HUES6 (cell line): ENCODE data around the gene ZNF524.

ENCODE experiments used
- H3K27ac ChIP-seq: 2 replicates; pipeline ENCODE4 v1.7.0; 2013; ENCODE audit warnings: low read depth, mild to moderate bottlenecking, low read length, inconsistent platforms
- H3K27me3 ChIP-seq: 2 replicates; pipeline ENCODE4 v1.6.1; 2013; ENCODE audit warnings: low read length; ENCODE audit not compliant: control insufficient read depth, insufficient read depth
- H3K36me3 ChIP-seq: 2 replicates; pipeline ENCODE4 v1.6.1; 2013; ENCODE audit warnings: low read length; ENCODE audit not compliant: control insufficient read depth, insufficient read depth
- H3K4me1 ChIP-seq: 2 replicates; pipeline ENCODE4 v1.6.1; 2013; ENCODE audit warnings: low read length; ENCODE audit not compliant: control insufficient read depth, insufficient read depth
- H3K4me3 ChIP-seq: 2 replicates; pipeline ENCODE4 v1.5.1; 2013; ENCODE audit warnings: low read depth, low read length
- H3K9ac ChIP-seq: one replicate; pipeline ENCODE4 v1.6.1; 2013; ENCODE audit warnings: mild to moderate bottlenecking, low read length
- H3K9me3 ChIP-seq: 2 replicates; pipeline ENCODE4 v1.6.1; 2013; ENCODE audit warnings: low read depth, low read length; ENCODE audit not compliant: control insufficient read depth, insufficient read depth

ZNF524 gene

GRCh38 chr19:55621673-55622231 is 21.7 kb downstream of the ZNF524 start:
- Histone ChIP-seq H3K4me1 (no peaks in the 10 kb centered on the region; the same call in 1 of the 2 replicates), H3K9ac (no peak overlapping the region), H3K4me3 (no peak overlapping the region), H3K27me3 (no peaks in the 10 kb centered on the region), H3K9me3 (no peaks in the 10 kb centered on the region), H3K36me3 (peaks cover 25% of the 10 kb centered on the region), H3K27ac (no peak overlapping the region)

GRCh38 chr19:55622242-55622969 is 22.3 kb downstream of the ZNF524 start:
- no peaks in the 10 kb centered on the region for H3K27me3 ChIP-seq
- no peak overlapping the region for H3K27ac ChIP-seq
- no peaks in the 10 kb centered on the region for H3K9me3 ChIP-seq
- no peaks in the 10 kb centered on the region; the same call in 1 of the 2 replicates for H3K4me1 ChIP-seq
- H3K36me3 ChIP-seq: peaks cover 20% of the 10 kb centered on the region
- no peak overlapping the region for H3K4me3 ChIP-seq
- no peak overlapping the region for H3K9ac ChIP-seq

GRCh38 chr19:55623130-55623529 is 23.0 kb downstream of the ZNF524 start:
- Histone ChIP-seq H3K4me1 (no peaks in the 10 kb centered on the region; the same call in 1 of the 2 replicates), H3K36me3 (peaks cover 17% of the 10 kb centered on the region), H3K27me3 (no peaks in the 10 kb centered on the region), H3K27ac (no peak overlapping the region), H3K4me3 (no peak overlapping the region), H3K9me3 (no peaks in the 10 kb centered on the region), H3K9ac (no peak overlapping the region)

GRCh38 chr19:55623561-55623960 is 23.5 kb downstream of the ZNF524 start:
- H3K9me3 ChIP-seq: no peaks in the 10 kb centered on the region
- H3K27me3 ChIP-seq: no peaks in the 10 kb centered on the region
- no peaks in the 10 kb centered on the region; the same call in 1 of the 2 replicates for H3K4me1 ChIP-seq
- H3K4me3 ChIP-seq: peak overlapping the region; percentile 53
- no peak overlapping the region for H3K27ac ChIP-seq
- no peak overlapping the region for H3K9ac ChIP-seq
- H3K36me3 ChIP-seq: peaks cover 17% of the 10 kb centered on the region

- H3K27me3 ChIP-seq: no peaks in the 10 kb centered on the region
- H3K4me1 ChIP-seq: no peaks in the 10 kb centered on the region; the same call in 1 of the 2 replicates
- no peaks in the 10 kb centered on the region for H3K9me3 ChIP-seq
- 0 out of 2 replicates have a peak within 1 kb of the TSS, but pooled peaks have one; percentile 48 for H3K27ac ChIP-seq
- peaks cover 17% of the 10 kb centered on the region for H3K36me3 ChIP-seq
- H3K4me3 ChIP-seq: peak within 1 kb of the TSS; percentile 61
- peak within 1 kb of the TSS; percentile 57 for H3K9ac ChIP-seq
Measured at GRCh38 chr19:55624109-55625003, 24.3 kb downstream of the ZNF524 start, which contains the start of gene ZNF784. ZNF784 (minus strand) TSS chr19:55624566; CDS start chr19:55624561, 5 bp downstream.

GRCh38 chr19:55625004-55625326 is 24.9 kb downstream of the ZNF524 start:
- H3K27ac ChIP-seq: no peak overlapping the region
- no peak overlapping the region for H3K9ac ChIP-seq
- H3K4me3 ChIP-seq: peak overlapping the region; percentile 61

GRCh38 chr19:55626350-55626749 is 26.3 kb downstream of the ZNF524 start:
- no peaks in the 10 kb centered on the region for H3K9me3 ChIP-seq
- H3K36me3 ChIP-seq: peaks cover 3% of the 10 kb centered on the region; the same call in 1 of the 2 replicates
- H3K4me3 ChIP-seq: no peak overlapping the region
- no peaks in the 10 kb centered on the region for H3K27me3 ChIP-seq
- H3K4me1 ChIP-seq: no peaks in the 10 kb centered on the region; the same call in 1 of the 2 replicates
- H3K9ac ChIP-seq: no peak overlapping the region
- H3K27ac ChIP-seq: no peak overlapping the region

More at GRCh38 chr19:55625004-55625326, 24.9 kb downstream of the ZNF524 start:
- Histone ChIP-seq H3K4me1 (no peaks in the 10 kb centered on the region; the same call in 1 of the 2 replicates), H3K27me3 (no peaks in the 10 kb centered on the region), H3K36me3 (peaks cover 17% of the 10 kb centered on the region), H3K9me3 (no peaks in the 10 kb centered on the region)

GRCh38 chr19:55632463-55632834 is 32.4 kb downstream of the ZNF524 start:
- no peaks in the 10 kb centered on the region for H3K36me3 ChIP-seq
- H3K9ac ChIP-seq: no peak overlapping the region
- peaks cover 9% of the 10 kb centered on the region for H3K4me1 ChIP-seq
- no peak overlapping the region for H3K4me3 ChIP-seq
- no peaks in the 10 kb centered on the region for H3K9me3 ChIP-seq
- H3K27me3 ChIP-seq: no peaks in the 10 kb centered on the region
- H3K27ac ChIP-seq: no peak overlapping the region

GRCh38 chr19:55633861-55634260 is 33.8 kb downstream of the ZNF524 start:
- H3K9ac ChIP-seq: no peak overlapping the region
- no peaks in the 10 kb centered on the region for H3K36me3 ChIP-seq
- no peak overlapping the region for H3K27ac ChIP-seq
- no peak overlapping the region for H3K4me3 ChIP-seq
- peaks cover 9% of the 10 kb centered on the region for H3K4me1 ChIP-seq
- no peaks in the 10 kb centered on the region for H3K9me3 ChIP-seq
- no peaks in the 10 kb centered on the region for H3K27me3 ChIP-seq

GRCh38 chr19:55635334-55635717 is 35.2 kb downstream of the ZNF524 start:
- H3K27ac ChIP-seq: peak overlapping the region; percentile 54; the same call in 1 of the 2 replicates

More at GRCh38 chr19:55635334-55635717, 35.2 kb downstream of the ZNF524 start:
- H3K9ac ChIP-seq: peak overlapping the region; percentile 93
- no peaks in the 10 kb centered on the region for H3K9me3 ChIP-seq
- H3K4me3 ChIP-seq: peak overlapping the region; percentile 95
- no peaks in the 10 kb centered on the region for H3K27me3 ChIP-seq
- no peaks in the 10 kb centered on the region for H3K36me3 ChIP-seq
- H3K4me1 ChIP-seq: peaks cover 11% of the 10 kb centered on the region
